PC-3 (cell line): ENCODE results near the gene TWF2. TPM values are rescaled to one million over a fixed set of nuclear protein-coding genes. Genes with fewer than 3 reads are reported as not detected.

Experiments used
- ATAC-seq: fragments of 200-7000 bp; cut with Tn5 transposase; 2 replicates; pipeline ENCODE4 v1.9.1; 2020; ENCODE audit warnings: mild to moderate bottlenecking, moderate library complexity
- BruUV-seq: library from RNA; stranded (reverse); fragments of 400-500 nt; replicated peaks from 2 replicates; lab custom pipeline; 2021; lab: Mats Ljungman, UMichigan
- CTCF ChIA-PET: fragments of 300-600 bp; sonication (Branson Sonifier 250); formaldehyde crosslinking; loops from one replicate; lab custom pipeline; 2022; ENCODE audit warnings: antibody characterized with exemption; lab: Charles Lee
- POLR2A ChIA-PET: fragments of 300-600 bp; sonication (Branson Sonifier 250); formaldehyde crosslinking; loops from one replicate; lab custom pipeline; 2022; ENCODE audit warnings: antibody characterized with exemption; ENCODE audit not compliant: unreplicated experiment; lab: Charles Lee
- DNase-seq: peaks from one replicate; pipeline ENCODE4 v3.0.0-alpha.2; 2015
- H2AFZ ChIP-seq: fragments of 300-600 bp; sonication (generic); 2 replicates; pipeline ENCODE4 v1.6.0; 2016; ENCODE audit warnings: antibody characterized with exemption, low read length
- H3F3A ChIP-seq: fragments of 300-600 bp; sonication (generic); one replicate; pipeline ENCODE4 v1.6.0; 2017; ENCODE audit warnings: antibody characterized with exemption, low read length, control low read depth, mild to moderate bottlenecking; ENCODE audit not compliant: unreplicated experiment
- H3K27ac ChIP-seq: fragments of 300-600 bp; sonication (generic); 2 replicates; pipeline ENCODE4 v1.5.1; 2016; ENCODE audit warnings: mild to moderate bottlenecking, low read length
- H3K27me3 ChIP-seq: fragments of 300-600 bp; sonication (generic); 2 replicates; pipeline ENCODE4 v1.6.1; 2016; ENCODE audit warnings: low read length, mixed read lengths
- H3K36me3 ChIP-seq: fragments of 300-600 bp; sonication (generic); 2 replicates; pipeline ENCODE4 v1.6.1; 2016; ENCODE audit warnings: low read depth, mixed run types, low read length, mixed read lengths
- H3K4me1 ChIP-seq: fragments of 300-600 bp; sonication (generic); 2 replicates; pipeline ENCODE4 v1.5.1; 2016; ENCODE audit warnings: low read length; ENCODE audit not compliant: insufficient read depth
- H3K4me2 ChIP-seq: fragments of 300-600 bp; sonication (generic); 2 replicates; pipeline ENCODE4 v1.6.0; 2016; ENCODE audit warnings: low read length
- H3K4me3 ChIP-seq: fragments of 300-600 bp; sonication (generic); 2 replicates; pipeline ENCODE4 v1.5.1; 2016; ENCODE audit warnings: mild to moderate bottlenecking, low read length, mixed read lengths
- H3K79me2 ChIP-seq: fragments of 300-600 bp; sonication (generic); 2 replicates; pipeline ENCODE4 v1.6.1; 2017; ENCODE audit warnings: low read length, mixed read lengths
- H3K9ac ChIP-seq: fragments of 300-600 bp; sonication (generic); 2 replicates; pipeline ENCODE4 v1.6.0; 2016; ENCODE audit warnings: mild to moderate bottlenecking, low read length
- H3K9me2 ChIP-seq: fragments of 300-600 bp; sonication (generic); replicated peaks from 2 replicates; pipeline ENCODE4 v1.6.1; 2016; ENCODE audit warnings: mixed run types, low read length, mixed read lengths
- H3K9me3 ChIP-seq: fragments of 300-600 bp; sonication (generic); 2 replicates; pipeline ENCODE4 v1.6.1; 2016; ENCODE audit warnings: low read length, mixed read lengths
- H4K20me1 ChIP-seq: fragments of 300-600 bp; sonication (generic); 2 replicates; pipeline ENCODE4 v1.6.1; 2016; ENCODE audit warnings: low read length, mixed read lengths
- CTCF ChIP-seq: fragments of 300-600 bp; sonication (generic); conservative IDR thresholded peaks from 2 replicates; pipeline ENCODE4 v1.5.1; 2017; ENCODE audit warnings: antibody characterized with exemption, low read depth, mild to moderate bottlenecking, low read length
- EZH2 ChIP-seq: fragments of 300-600 bp; sonication (generic); IDR thresholded peaks from one replicate; pipeline ENCODE4 v1.6.1; 2017; ENCODE audit warnings: antibody characterized with exemption, mild to moderate bottlenecking, low read length; ENCODE audit not compliant: unreplicated experiment
- EZH2phosphoT487 ChIP-seq: fragments of 300-600 bp; sonication (generic); IDR thresholded peaks from 2 replicates; pipeline ENCODE4 v1.6.1; 2018; ENCODE audit warnings: mild to moderate bottlenecking, antibody characterized with exemption, low read length, borderline replicate concordance
- intact Hi-C: fragments of 100-400 bp; cut with micrococcal nuclease; formaldehyde crosslinking; loops from 2 replicates; pipeline ENCODE4 v1.9.0; 2023
- total RNA-seq: library from RNA; depleted of rRNA; stranded (reverse); fragments of >200 nt; gene quantifications from 2 replicates; pipeline ENCODE4 v1.2.3, GENCODE V29; 2014

The TWF2 gene
- total RNA-seq, 1 experiment from 2014 or later, result 147 TPM

- intact Hi-C loops, result loop anchor here (1.0 to 5.0 kb wide), 3 partner anchors 17 to 117 kb away; partner anchors contain the start of gene WDR82
- ChIA-PET CTCF (interaction anchor here (0.5 to 2.2 kb wide), 13 partner anchors 13 to 219 kb away, joined by 3 to 28 read pairs (median 3); partner anchors contain the start of gene POC1A), POLR2A (interaction anchor here (0.6 to 1.4 kb wide), 2 partner anchors 17 to 119 kb away, joined by 8 to 14 read pairs; no protein-coding TSS in a partner anchor)
- BruUV-seq, result no TSS peak
- TF ChIP-seq CTCF, result peak; percentile 94
- no peak for TF ChIP-seq EZH2phosphoT487
- Histone ChIP-seq H3K9me2 (no peaks in the 10 kb centered on the region), H3K27ac (0 out of 2 replicates have a peak overlapping the region, but pooled peaks have one; percentile 13), H3K9ac (no peak overlapping the region), H3K4me3 (no peak overlapping the region), H3K4me1 (peaks cover 49% of the 10 kb centered on the region), H3K36me3 (peaks cover 5% of the 10 kb centered on the region; the same call in 1 of the 2 replicates), H3K9me3 (no peaks in the 10 kb centered on the region), H2AFZ (peak overlapping the region; percentile 55; the same call in 1 of the 2 replicates), H3K4me2 (peak overlapping the region; percentile 47; the same call in 1 of the 2 replicates), H3K79me2 (no peaks in the 10 kb centered on the region), H4K20me1 (no peaks in the 10 kb centered on the region), H3F3A (peaks cover 8% of the 10 kb centered on the region), H3K27me3 (no peaks in the 10 kb centered on the region)
- DNase-seq (peak; percentile 93), ATAC-seq (peak; percentile 45)
Measured at GRCh38 chr3:52220380-52221026, 18.5 kb downstream of the TWF2 start.

GRCh38 chr3:52218937-52219650 is 19.9 kb downstream of the TWF2 start:
- BruUV-seq, result no TSS peak

More at GRCh38 chr3:52218937-52219650, 19.9 kb downstream of the TWF2 start:
- H3K9me2 ChIP-seq, result no peaks in the 10 kb centered on the region
- H3K9ac ChIP-seq, result peak overlapping the region; percentile 18
- H3K4me1 ChIP-seq, result peaks cover 50% of the 10 kb centered on the region
- no peaks in the 10 kb centered on the region for H3K27me3 ChIP-seq
- intact Hi-C loops, result loop anchor here (10.0 kb wide), 1 partner anchor 164 kb away; the partner anchor contains the start of gene DUSP7
- no peaks in the 10 kb centered on the region for H3K9me3 ChIP-seq
- peaks cover 18% of the 10 kb centered on the region; the same call in 1 of the 2 replicates for H3K36me3 ChIP-seq
- CTCF ChIA-PET, result interaction anchor here (0.6 to 2.2 kb wide), 5 partner anchors 12 to 217 kb away, joined by 3 to 28 read pairs (median 4); no protein-coding TSS in a partner anchor
- no peak overlapping the region for H3K4me3 ChIP-seq
- no peaks in the 10 kb centered on the region for H3K79me2 ChIP-seq
- DNase-seq, result peak; percentile 52
- H3K27ac ChIP-seq, result peak overlapping the region; percentile 98
- no peak overlapping the region for H2AFZ ChIP-seq
- POLR2A ChIA-PET, result interaction anchor here (1.4 kb wide), 1 partner anchor 18 kb away, joined by 8 read pairs; no protein-coding TSS in a partner anchor
- H3F3A ChIP-seq, result peaks cover 11% of the 10 kb centered on the region
- ATAC-seq, result no peak
- H3K4me2 ChIP-seq, result peak overlapping the region; percentile 7; the same call in 1 of the 2 replicates
- H4K20me1 ChIP-seq, result no peaks in the 10 kb centered on the region
- no peak for TF ChIP-seq EZH2phosphoT487
- no peak for TF ChIP-seq CTCF
- no peak for TF ChIP-seq EZH2
